Lower leg skin (tissue), 3 donors: ENCODE results near the gene CIAO1.

Experiments used
- POLR2A ChIP-seq, 2 donors: fragments of 450-650 bp; IDR thresholded peaks; one replicate each; pipeline ENCODE4 v1.6.1; 2016 to 2017; ENCODE audit warnings: antibody characterized with exemption in 2 of 2, mild to moderate bottlenecking in 1 of 2, moderate library complexity in 1 of 2
- TF ChIP-seq, protein P1 (sequence below), 3 donors: fragments of 450-650 bp; IDR thresholded peaks; one replicate each; pipeline ENCODE4 v1.5.1; 2016; ENCODE audit warnings: antibody characterized with exemption in 3 of 3, mild to moderate bottlenecking in 3 of 3, moderate library complexity in 2 of 3

DNA sequence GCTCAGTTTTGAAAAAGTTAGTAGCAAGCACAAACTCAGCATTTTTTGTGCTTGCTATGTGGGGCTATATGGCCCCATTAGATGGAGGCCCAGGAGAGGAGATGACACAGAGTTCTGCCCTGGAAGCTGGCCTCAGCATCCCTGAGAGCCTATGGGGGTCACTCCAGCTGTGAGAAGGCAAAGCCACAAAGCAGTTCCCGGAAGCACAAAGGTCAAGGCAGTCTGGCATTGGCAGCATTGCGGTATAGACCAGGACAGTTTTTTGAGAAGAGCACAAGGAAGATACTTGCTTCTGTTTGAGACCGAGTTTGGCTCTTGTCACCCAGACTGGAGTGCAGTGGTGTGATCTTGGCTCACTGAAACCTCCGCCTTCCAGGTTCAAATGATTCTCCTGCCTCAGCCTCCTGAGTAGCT lies 51.6 kb downstream of the CIAO1 start:
- TF ChIP-seq, protein P1, sequence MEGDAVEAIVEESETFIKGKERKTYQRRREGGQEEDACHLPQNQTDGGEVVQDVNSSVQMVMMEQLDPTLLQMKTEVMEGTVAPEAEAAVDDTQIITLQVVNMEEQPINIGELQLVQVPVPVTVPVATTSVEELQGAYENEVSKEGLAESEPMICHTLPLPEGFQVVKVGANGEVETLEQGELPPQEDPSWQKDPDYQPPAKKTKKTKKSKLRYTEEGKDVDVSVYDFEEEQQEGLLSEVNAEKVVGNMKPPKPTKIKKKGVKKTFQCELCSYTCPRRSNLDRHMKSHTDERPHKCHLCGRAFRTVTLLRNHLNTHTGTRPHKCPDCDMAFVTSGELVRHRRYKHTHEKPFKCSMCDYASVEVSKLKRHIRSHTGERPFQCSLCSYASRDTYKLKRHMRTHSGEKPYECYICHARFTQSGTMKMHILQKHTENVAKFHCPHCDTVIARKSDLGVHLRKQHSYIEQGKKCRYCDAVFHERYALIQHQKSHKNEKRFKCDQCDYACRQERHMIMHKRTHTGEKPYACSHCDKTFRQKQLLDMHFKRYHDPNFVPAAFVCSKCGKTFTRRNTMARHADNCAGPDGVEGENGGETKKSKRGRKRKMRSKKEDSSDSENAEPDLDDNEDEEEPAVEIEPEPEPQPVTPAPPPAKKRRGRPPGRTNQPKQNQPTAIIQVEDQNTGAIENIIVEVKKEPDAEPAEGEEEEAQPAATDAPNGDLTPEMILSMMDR (IDR thresholded peaks at IDR 0.05), result no peak
- no peak for TF ChIP-seq POLR2A (IDR thresholded peaks at IDR 0.05)
